ENCODE measurements around the gene TCF4.

Gene TCF4

GRCh38 chr18:55317864-55318263 is 270.1 kb downstream of the TCF4 start:
- H3K4me3 ChIP-seq (ENCODE audit: low read depth, low read length), result no peak overlapping the region
- no peaks in the 10 kb centered on the region for H3K9me3 ChIP-seq (ENCODE audit: control insufficient read depth, insufficient read depth, low read length)
- no peaks in the 10 kb centered on the region for H3K27me3 ChIP-seq (ENCODE audit: control insufficient read depth, insufficient read depth, low read length)
- H3K9ac ChIP-seq (ENCODE audit: low read depth, low read length), result no peak overlapping the region
- no peaks in the 10 kb centered on the region for H3K36me3 ChIP-seq (ENCODE audit: control insufficient read depth, insufficient read depth, low read length)
- H3K4me1 ChIP-seq (ENCODE audit: control insufficient read depth, insufficient read depth, low read length), result peaks cover 18% of the 10 kb centered on the region

- Histone ChIP-seq H3K9me3 (ENCODE audit: control insufficient read depth, insufficient read depth, low read length) (no peaks in the 10 kb centered on the region), H3K4me1 (ENCODE audit: control insufficient read depth, insufficient read depth, low read length) (peaks cover 19% of the 10 kb centered on the region), H3K9ac (ENCODE audit: low read depth, low read length) (no peak overlapping the region), H3K27me3 (ENCODE audit: control insufficient read depth, insufficient read depth, low read length) (no peaks in the 10 kb centered on the region), H3K36me3 (ENCODE audit: control insufficient read depth, insufficient read depth, low read length) (no peaks in the 10 kb centered on the region), H3K4me3 (ENCODE audit: low read depth, low read length) (no peak overlapping the region)
Measured at GRCh38 chr18:55317324-55317723, 270.7 kb downstream of the TCF4 start.

- peaks cover 21% of the 10 kb centered on the region for H3K4me1 ChIP-seq (ENCODE audit: control insufficient read depth, insufficient read depth, low read length)
- H3K27me3 ChIP-seq (ENCODE audit: control insufficient read depth, insufficient read depth, low read length), result no peaks in the 10 kb centered on the region
- H3K36me3 ChIP-seq (ENCODE audit: control insufficient read depth, insufficient read depth, low read length), result no peaks in the 10 kb centered on the region
- H3K9ac ChIP-seq (ENCODE audit: low read depth, low read length), result no peak overlapping the region
- H3K4me3 ChIP-seq (ENCODE audit: low read depth, low read length), result no peak overlapping the region
- H3K9me3 ChIP-seq (ENCODE audit: control insufficient read depth, insufficient read depth, low read length), result no peaks in the 10 kb centered on the region
Measured at GRCh38 chr18:55316486-55317184, 271.4 kb downstream of the TCF4 start.

- no peaks in the 10 kb centered on the region for H3K36me3 ChIP-seq (ENCODE audit: control insufficient read depth, insufficient read depth, low read length)
- no peaks in the 10 kb centered on the region for H3K9me3 ChIP-seq (ENCODE audit: control insufficient read depth, insufficient read depth, low read length)
- peaks cover 23% of the 10 kb centered on the region for H3K4me1 ChIP-seq (ENCODE audit: control insufficient read depth, insufficient read depth, low read length)
- H3K4me3 ChIP-seq (ENCODE audit: low read depth, low read length), result no peak overlapping the region
- H3K9ac ChIP-seq (ENCODE audit: low read depth, low read length), result no peak overlapping the region
- no peaks in the 10 kb centered on the region for H3K27me3 ChIP-seq (ENCODE audit: control insufficient read depth, insufficient read depth, low read length)
Measured at GRCh38 chr18:55314615-55315237, 273.3 kb downstream of the TCF4 start.

- Histone ChIP-seq H3K36me3 (ENCODE audit: control insufficient read depth, insufficient read depth, low read length) (no peaks in the 10 kb centered on the region), H3K4me1 (ENCODE audit: control insufficient read depth, insufficient read depth, low read length) (peaks cover 26% of the 10 kb centered on the region)
Measured at GRCh38 chr18:55314031-55314430, 274.0 kb downstream of the TCF4 start.

GRCh38 chr18:55310863-55311262 is 277.1 kb downstream of the TCF4 start:
- Histone ChIP-seq H3K27me3 (ENCODE audit: control insufficient read depth, insufficient read depth, low read length) (no peaks in the 10 kb centered on the region), H3K36me3 (ENCODE audit: control insufficient read depth, insufficient read depth, low read length) (no peaks in the 10 kb centered on the region), H3K4me3 (ENCODE audit: low read depth, low read length) (no peak overlapping the region), H3K9me3 (ENCODE audit: control insufficient read depth, insufficient read depth, low read length) (no peaks in the 10 kb centered on the region), H3K9ac (ENCODE audit: low read depth, low read length) (no peak overlapping the region), H3K4me1 (ENCODE audit: control insufficient read depth, insufficient read depth, low read length) (peaks cover 26% of the 10 kb centered on the region)

More at GRCh38 chr18:55314031-55314430, 274.0 kb downstream of the TCF4 start:
- H3K9ac ChIP-seq (ENCODE audit: low read depth, low read length), result no peak overlapping the region
- no peak overlapping the region for H3K4me3 ChIP-seq (ENCODE audit: low read depth, low read length)
- no peaks in the 10 kb centered on the region for H3K9me3 ChIP-seq (ENCODE audit: control insufficient read depth, insufficient read depth, low read length)
- no peaks in the 10 kb centered on the region for H3K27me3 ChIP-seq (ENCODE audit: control insufficient read depth, insufficient read depth, low read length)

- Histone ChIP-seq H3K4me1 (ENCODE audit: control insufficient read depth, insufficient read depth, low read length) (peaks cover 26% of the 10 kb centered on the region), H3K27me3 (ENCODE audit: control insufficient read depth, insufficient read depth, low read length) (no peaks in the 10 kb centered on the region)
Measured at GRCh38 chr18:55310044-55310676, 277.8 kb downstream of the TCF4 start.

GRCh38 chr18:55309249-55309648 is 278.7 kb downstream of the TCF4 start:
- no peak overlapping the region for H3K4me3 ChIP-seq (ENCODE audit: low read depth, low read length)
- H3K4me1 ChIP-seq (ENCODE audit: control insufficient read depth, insufficient read depth, low read length), result peaks cover 17% of the 10 kb centered on the region
- no peaks in the 10 kb centered on the region for H3K36me3 ChIP-seq (ENCODE audit: control insufficient read depth, insufficient read depth, low read length)
- H3K27me3 ChIP-seq (ENCODE audit: control insufficient read depth, insufficient read depth, low read length), result no peaks in the 10 kb centered on the region
- no peaks in the 10 kb centered on the region for H3K9me3 ChIP-seq (ENCODE audit: control insufficient read depth, insufficient read depth, low read length)
- H3K9ac ChIP-seq (ENCODE audit: low read depth, low read length), result no peak overlapping the region

More at GRCh38 chr18:55310044-55310676, 277.8 kb downstream of the TCF4 start:
- Histone ChIP-seq H3K36me3 (ENCODE audit: control insufficient read depth, insufficient read depth, low read length) (no peaks in the 10 kb centered on the region), H3K4me3 (ENCODE audit: low read depth, low read length) (no peak overlapping the region), H3K9me3 (ENCODE audit: control insufficient read depth, insufficient read depth, low read length) (no peaks in the 10 kb centered on the region), H3K9ac (ENCODE audit: low read depth, low read length) (no peak overlapping the region)

- Histone ChIP-seq H3K9me3 (ENCODE audit: control insufficient read depth, insufficient read depth, low read length) (no peaks in the 10 kb centered on the region), H3K9ac (ENCODE audit: low read depth, low read length) (no peak overlapping the region), H3K36me3 (ENCODE audit: control insufficient read depth, insufficient read depth, low read length) (no peaks in the 10 kb centered on the region), H3K27me3 (ENCODE audit: control insufficient read depth, insufficient read depth, low read length) (no peaks in the 10 kb centered on the region), H3K4me3 (ENCODE audit: low read depth, low read length) (no peak overlapping the region), H3K4me1 (ENCODE audit: control insufficient read depth, insufficient read depth, low read length) (peaks cover 13% of the 10 kb centered on the region)
Measured at GRCh38 chr18:55307505-55307904, 280.5 kb downstream of the TCF4 start.

GRCh38 chr18:55306359-55307024 is 281.5 kb downstream of the TCF4 start:
- no peak overlapping the region for H3K4me3 ChIP-seq (ENCODE audit: low read depth, low read length)
- no peaks in the 10 kb centered on the region for H3K36me3 ChIP-seq (ENCODE audit: control insufficient read depth, insufficient read depth, low read length)
- H3K4me1 ChIP-seq (ENCODE audit: control insufficient read depth, insufficient read depth, low read length), result peaks cover 17% of the 10 kb centered on the region
- no peaks in the 10 kb centered on the region for H3K9me3 ChIP-seq (ENCODE audit: control insufficient read depth, insufficient read depth, low read length)
- no peak overlapping the region for H3K9ac ChIP-seq (ENCODE audit: low read depth, low read length)
- H3K27me3 ChIP-seq (ENCODE audit: control insufficient read depth, insufficient read depth, low read length), result no peaks in the 10 kb centered on the region

GRCh38 chr18:55302167-55302833 is 285.7 kb downstream of the TCF4 start:
- no peak overlapping the region for H3K4me3 ChIP-seq (ENCODE audit: low read depth, low read length)
- H3K27me3 ChIP-seq (ENCODE audit: control insufficient read depth, insufficient read depth, low read length), result no peaks in the 10 kb centered on the region
- no peak overlapping the region for H3K9ac ChIP-seq (ENCODE audit: low read depth, low read length)
- peaks cover 31% of the 10 kb centered on the region for H3K4me1 ChIP-seq (ENCODE audit: control insufficient read depth, insufficient read depth, low read length)
- no peaks in the 10 kb centered on the region for H3K9me3 ChIP-seq (ENCODE audit: control insufficient read depth, insufficient read depth, low read length)
- H3K36me3 ChIP-seq (ENCODE audit: control insufficient read depth, insufficient read depth, low read length), result no peaks in the 10 kb centered on the region

All from iPS-15b (cell line).